ENCODE data around the gene HSF4.
"Not testable (repeated sequence)": the region's sequence is repeated elsewhere in the genome, so short reads cannot be mapped to it uniquely, and the experiment has no call there.

HSF4 gene

GRCh38 chr16:67164599-67165061 lies at the start of gene HSF4:
TSS of gene HSF4 (plus strand) at chr16:67164745. CDS start at chr16:67164812, 67 bp downstream.
- no peak for DNase-seq

GRCh38 chr16:67114793-67115192 lies 49.8 kb upstream of the HSF4 start:
- no peak for DNase-seq

GRCh38 chr16:67115639-67116038 lies 48.9 kb upstream of the HSF4 start:
- DNase-seq: peak; percentile 83

- DNase-seq: no peak
These were observed 47.9 kb upstream of the HSF4 start for GRCh38 chr16:67116388-67117311.

GRCh38 chr16:67117716-67118115 lies 46.8 kb upstream of the HSF4 start:
- no peak for DNase-seq

- DNase-seq: no peak
These were observed 44.5 kb upstream of the HSF4 start for GRCh38 chr16:67120025-67120424.

- not testable (repeated sequence) for DNase-seq
These were observed 41.7 kb upstream of the HSF4 start for GRCh38 chr16:67122799-67123198.

GRCh38 chr16:67128417-67128816 lies 36.1 kb upstream of the HSF4 start:
- no peak for DNase-seq

GRCh38 chr16:67128887-67129286 lies 35.7 kb upstream of the HSF4 start:
- DNase-seq: no peak

GRCh38 chr16:67129422-67129821 lies 35.1 kb upstream of the HSF4 start:
- no peak for DNase-seq

- DNase-seq: no peak
These were observed 26.9 kb upstream of the HSF4 start for GRCh38 chr16:67137605-67138004.

GRCh38 chr16:67141391-67141790 lies 23.2 kb upstream of the HSF4 start:
- no peak for DNase-seq

- no peak for DNase-seq
These were observed 22.2 kb upstream of the HSF4 start for GRCh38 chr16:67142342-67142741.

- DNase-seq: no peak
These were observed 19.6 kb upstream of the HSF4 start for GRCh38 chr16:67144943-67145342.

GRCh38 chr16:67145746-67146145 lies 18.8 kb upstream of the HSF4 start:
- DNase-seq: no peak

GRCh38 chr16:67146523-67147357 lies 17.8 kb upstream of the HSF4 start:
- DNase-seq: no peak

GRCh38 chr16:67147437-67148140 lies 17.0 kb upstream of the HSF4 start:
- peak; percentile 48 for DNase-seq

- DNase-seq: no peak
These were observed 16.3 kb upstream of the HSF4 start for GRCh38 chr16:67148221-67148620.

GRCh38 chr16:67148656-67149275 lies 15.8 kb upstream of the HSF4 start:
- no peak for DNase-seq

- peak; percentile 49 for DNase-seq
These were observed 15.1 kb upstream of the HSF4 start for GRCh38 chr16:67149276-67150046.

- DNase-seq: peak; percentile 81
These were observed 14.3 kb upstream of the HSF4 start for GRCh38 chr16:67150047-67150832.
